GM12874 (cell line): Measurements from ENCODE around the gene RNF145.

Experiments used
- TF ChIP-seq, protein P1 (sequence below): IDR thresholded peaks from 2 replicates; pipeline ENCODE4 v1.5.1; 2011; ENCODE audit warnings: low read depth, mild to moderate bottlenecking, control low read depth, low read length, moderate library complexity; ENCODE audit not compliant: insufficient read depth

RNF145 gene

DNA sequence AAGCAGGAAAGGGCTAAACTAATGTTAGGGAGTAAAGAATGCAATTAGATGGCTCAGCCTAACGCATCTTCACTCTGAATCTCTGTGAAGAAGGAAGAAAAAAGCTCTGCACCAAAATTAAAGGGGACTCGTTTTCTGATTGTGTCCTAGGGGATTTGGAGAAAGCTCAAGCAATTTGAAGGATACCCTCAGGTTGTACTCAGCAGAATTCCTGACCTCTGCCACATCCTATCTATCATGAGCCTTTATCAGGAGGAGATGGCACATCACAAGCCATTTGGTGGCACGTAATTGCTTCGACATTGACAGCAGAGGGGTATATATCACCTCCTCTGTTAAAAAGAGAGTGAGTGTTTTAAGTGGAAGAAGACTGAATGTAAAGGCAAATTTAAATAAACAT is 77.4 kb downstream of the RNF145 start:
- TF ChIP-seq, protein P1, sequence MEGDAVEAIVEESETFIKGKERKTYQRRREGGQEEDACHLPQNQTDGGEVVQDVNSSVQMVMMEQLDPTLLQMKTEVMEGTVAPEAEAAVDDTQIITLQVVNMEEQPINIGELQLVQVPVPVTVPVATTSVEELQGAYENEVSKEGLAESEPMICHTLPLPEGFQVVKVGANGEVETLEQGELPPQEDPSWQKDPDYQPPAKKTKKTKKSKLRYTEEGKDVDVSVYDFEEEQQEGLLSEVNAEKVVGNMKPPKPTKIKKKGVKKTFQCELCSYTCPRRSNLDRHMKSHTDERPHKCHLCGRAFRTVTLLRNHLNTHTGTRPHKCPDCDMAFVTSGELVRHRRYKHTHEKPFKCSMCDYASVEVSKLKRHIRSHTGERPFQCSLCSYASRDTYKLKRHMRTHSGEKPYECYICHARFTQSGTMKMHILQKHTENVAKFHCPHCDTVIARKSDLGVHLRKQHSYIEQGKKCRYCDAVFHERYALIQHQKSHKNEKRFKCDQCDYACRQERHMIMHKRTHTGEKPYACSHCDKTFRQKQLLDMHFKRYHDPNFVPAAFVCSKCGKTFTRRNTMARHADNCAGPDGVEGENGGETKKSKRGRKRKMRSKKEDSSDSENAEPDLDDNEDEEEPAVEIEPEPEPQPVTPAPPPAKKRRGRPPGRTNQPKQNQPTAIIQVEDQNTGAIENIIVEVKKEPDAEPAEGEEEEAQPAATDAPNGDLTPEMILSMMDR: no peak

DNA sequence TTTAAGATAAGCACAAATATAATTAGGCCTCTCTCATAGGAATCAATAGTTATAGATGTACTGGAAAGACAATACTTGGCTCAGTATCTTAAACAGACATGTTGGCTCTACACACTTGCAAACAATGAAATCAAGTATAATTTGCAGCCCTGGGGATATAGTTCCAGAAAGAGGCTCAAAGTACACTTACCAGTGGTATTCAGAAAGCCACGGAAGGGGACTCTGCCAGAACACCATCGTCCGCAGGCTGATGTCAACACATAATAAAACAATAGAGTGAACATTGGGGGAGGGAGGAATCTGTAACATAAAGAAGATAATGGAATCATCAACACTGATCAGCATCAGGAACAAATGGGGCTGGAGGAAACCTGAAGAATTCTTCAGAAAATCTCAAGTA is 78.5 kb downstream of the RNF145 start:
- TF ChIP-seq, protein P1: no peak

DNA sequence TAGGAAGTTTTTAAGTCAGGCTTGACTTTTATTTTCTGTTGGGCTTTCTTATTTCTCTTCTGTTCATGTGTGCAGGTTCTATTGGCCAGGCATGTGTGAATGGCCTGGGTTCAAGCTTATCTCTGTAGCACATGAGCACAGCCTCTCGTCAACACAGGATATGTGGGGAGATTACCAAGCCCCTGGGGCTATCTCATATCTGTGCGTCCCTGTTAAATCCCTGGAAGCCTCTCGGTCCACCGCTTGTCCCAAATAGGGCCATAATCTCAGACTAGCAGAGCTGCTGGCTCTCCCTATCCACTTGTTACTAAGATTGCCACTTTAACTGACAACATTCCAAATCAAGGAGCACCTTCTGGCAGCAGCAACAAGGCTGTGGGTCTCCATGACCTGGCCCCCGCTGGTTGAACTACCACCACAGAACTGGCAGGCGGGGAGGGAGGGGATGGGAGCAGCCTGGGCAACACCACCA is 81.2 kb downstream of the RNF145 start:
- TF ChIP-seq, protein P1: no peak

DNA sequence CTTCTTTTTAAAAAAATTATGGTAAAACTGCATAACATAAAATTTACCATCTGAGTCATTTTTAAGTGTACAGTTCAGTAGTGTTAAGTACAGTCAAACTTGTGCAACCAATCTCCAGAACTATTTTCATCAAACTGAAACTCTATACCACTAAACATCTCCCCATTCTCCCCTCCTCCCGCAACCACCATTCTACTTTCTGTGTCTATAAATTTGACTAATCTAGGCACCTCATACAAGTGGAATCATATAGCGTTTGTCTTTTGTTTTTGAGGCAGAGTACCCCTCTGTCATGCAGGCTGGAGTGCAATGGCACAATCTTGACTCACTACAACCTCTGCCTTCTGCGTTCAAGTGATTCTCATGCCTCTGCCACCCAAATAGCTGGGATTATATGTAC is 85.7 kb downstream of the RNF145 start:
- TF ChIP-seq, protein P1: no peak

DNA sequence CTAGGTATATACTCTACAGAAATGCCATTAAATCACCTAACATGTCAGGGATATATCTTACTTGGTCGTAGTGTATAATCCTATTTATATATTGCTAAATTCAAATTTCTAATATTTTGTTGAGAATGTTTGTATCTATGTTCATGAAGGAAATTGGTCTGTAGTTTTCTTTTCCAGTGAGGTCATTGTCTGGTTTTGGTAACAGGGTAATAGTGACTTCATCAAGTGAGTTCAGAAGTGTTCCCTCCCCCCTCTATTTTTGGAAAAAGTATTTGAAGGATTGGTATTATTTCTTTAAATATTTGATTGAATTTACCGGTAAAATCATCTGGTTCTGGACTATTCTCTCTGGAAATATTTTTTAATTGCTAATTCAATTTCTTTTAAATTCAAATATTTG is 86.2 kb downstream of the RNF145 start:
- TF ChIP-seq, protein P1: no peak

DNA sequence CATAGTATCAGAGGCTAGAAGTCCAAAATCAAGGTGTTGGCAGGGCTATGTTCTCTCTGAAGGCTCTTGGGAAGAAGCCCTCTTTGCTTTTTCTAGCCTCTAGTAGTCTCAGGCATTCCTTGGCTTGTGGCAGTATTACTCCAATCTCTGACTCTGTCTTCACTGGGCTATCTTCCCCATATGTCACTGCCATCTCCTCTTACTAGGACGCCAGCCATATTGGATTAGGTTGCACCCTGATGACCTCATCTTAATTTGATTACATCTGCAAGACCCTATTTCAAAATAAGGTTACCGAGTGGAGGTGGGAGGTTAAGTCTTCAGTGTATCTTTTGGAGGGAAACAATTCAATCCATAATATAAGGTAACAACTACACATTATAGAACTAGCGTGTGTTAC is 88.3 kb downstream of the RNF145 start:
- TF ChIP-seq, protein P1: no peak

DNA sequence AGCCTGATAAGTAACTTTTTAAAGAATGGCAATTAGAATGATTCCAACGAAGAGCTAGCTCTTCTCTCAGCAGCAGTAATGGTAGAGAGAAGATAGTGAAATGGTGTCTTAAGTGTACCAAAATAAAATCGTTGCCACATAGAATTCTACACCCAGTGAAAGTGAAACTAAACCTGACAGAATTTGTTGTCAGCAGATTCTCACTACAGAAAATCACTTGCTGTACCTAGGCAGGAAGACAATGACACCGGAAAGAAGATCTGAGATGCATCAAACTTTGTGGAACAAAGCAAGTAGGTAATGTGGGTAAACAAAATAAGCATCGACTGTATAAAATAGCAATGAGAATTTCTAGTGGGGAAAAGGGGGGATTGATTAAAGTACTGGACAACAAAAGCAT is 88.9 kb downstream of the RNF145 start:
- TF ChIP-seq, protein P1: no peak

DNA sequence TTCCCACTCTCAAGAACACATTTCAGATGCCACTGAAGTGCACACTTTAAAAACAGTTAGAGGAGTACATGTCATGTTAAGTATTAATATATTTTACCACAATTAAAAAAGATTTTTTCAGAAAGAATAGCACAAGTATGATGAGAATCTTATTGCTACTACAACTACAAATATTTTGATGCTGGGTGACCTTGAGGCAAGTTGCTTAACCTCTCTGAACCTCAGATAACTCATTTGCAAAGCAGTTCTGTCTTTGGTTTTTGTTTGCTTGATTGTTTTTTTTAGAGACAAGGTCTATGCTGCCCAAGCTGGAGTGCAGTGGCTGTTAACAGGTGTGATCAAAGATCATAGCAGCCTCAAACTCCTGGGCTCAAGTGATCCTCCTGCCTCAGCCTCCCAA is 95.9 kb downstream of the RNF145 start:
- TF ChIP-seq, protein P1: no peak
